Left lobe of liver (tissue), 2 donors: Measurements from ENCODE around the gene RANBP17. TPM values are rescaled to one million over a fixed set of nuclear protein-coding genes. Genes with fewer than 3 reads are reported as not detected.
A peak's percentile ranks its signal among the peaks of the same experiment; 100 is the strongest.

Experiments used
- ATAC-seq: fragments of 200-7000 bp; cut with Tn5 transposase; one replicate; pipeline ENCODE4 v1.9.1; 2020; ENCODE audit warnings: mild to moderate bottlenecking, moderate library complexity
- DNase-seq: peaks from one replicate; pipeline ENCODE4 v3.0.0-alpha.2; 2020; ENCODE audit warnings: low spot score
- total RNA-seq: library from RNA; stranded (reverse); gene quantifications from one replicate; pipeline ENCODE4 v1.2.1, GENCODE V29; 2021
- donor health status: DM: no; HTN: no; CAD: no; lungs with moderate emphysema.
- donor health status: DM: no; HTN: yes; CAD: no.

The RANBP17 gene
- total RNA-seq, 1 donor from 2014 or later: 3.0 TPM

- DNase-seq (peak; percentile 41), ATAC-seq (no peak)
Observed at GRCh38 chr5:171312129-171312974, 450.5 kb downstream of the RANBP17 start.

DNA sequence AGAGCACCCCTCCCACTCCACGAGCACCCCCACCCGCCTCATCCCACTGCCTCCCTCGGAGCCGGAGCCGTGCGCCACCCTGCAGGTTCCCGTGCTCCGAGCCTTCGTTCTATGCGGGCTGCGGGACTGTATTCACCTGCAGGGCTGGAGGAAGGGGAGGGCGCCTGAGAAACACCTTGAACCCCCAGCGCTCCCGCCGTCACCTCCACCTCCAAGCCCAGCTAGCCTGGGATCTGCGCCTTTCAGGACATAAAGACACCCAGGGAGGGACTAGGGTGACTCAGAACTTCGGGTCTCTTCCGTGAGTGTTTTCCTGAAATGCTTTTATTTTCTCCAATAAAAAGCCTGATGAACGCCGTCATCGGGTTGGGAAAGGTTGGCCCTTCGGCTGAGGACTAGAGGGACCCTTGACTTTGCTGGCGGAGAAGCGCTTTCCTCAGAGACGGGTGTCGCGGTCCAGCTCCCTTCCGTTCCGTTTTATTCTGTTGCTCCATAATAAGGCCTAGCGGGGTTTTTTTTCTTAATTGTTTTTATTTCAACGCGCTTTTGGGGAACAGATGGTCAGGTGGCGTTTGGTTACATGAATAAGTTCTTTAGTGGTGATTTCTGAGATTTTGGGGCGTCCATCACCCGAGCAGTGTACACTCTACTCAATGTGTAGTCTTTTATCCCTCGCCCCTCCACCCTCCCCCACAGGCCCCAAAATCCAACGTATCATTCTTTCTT, 451.8 kb downstream of the RANBP17 start:
- ATAC-seq (no peak), DNase-seq (peak; percentile 7)

GRCh38 chr5:171314728-171315385, 453.0 kb downstream of the RANBP17 start:
- ATAC-seq (peak; percentile 9), DNase-seq (no peak)

- no peak for DNase-seq
- no peak for ATAC-seq
Observed at GRCh38 chr5:171315386-171315891, 453.6 kb downstream of the RANBP17 start.

GRCh38 chr5:171315925-171316257, 454.1 kb downstream of the RANBP17 start:
- DNase-seq: no peak
- ATAC-seq: no peak

DNA sequence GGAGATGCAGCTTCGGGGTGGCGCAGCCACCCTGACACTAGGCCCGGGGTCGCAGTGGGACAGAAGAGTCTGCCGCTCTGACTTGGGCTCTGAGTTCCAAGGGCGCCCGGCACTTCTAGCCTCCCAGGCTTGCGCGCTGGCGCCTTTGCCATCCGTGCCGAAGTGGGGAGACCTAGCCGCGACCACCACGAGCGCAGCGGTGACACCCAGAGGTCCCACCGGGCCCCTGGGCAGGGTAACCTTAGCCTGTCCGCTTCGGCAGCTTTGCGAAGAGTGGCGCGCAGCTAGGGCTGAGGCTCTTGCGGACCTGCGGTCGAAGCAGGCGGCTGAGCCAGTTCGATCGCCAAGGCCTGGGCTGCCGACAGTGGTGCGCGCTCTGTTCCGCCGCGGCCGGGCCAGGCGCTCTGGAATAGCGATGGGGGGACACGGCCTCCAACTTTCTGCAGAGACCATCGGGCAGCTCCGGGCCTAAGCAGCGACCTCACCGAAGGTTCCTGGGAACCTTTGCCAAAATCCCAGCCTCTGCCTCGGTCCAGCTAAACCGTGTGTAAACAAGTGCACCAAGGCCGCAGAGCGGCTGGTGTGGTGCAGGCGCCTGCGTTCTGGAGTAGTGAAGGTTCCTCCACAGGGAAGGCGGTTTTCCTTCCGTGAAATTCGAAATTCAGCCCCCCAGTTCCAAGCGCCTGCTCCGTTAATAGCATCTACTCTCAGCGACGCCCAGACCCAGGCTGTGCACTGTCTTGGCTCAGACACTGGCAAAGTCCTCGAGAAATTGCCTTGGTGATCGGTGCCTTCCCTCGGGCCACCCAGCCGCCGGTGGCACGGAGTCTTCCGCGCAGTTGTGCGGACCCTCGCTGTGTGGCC, 454.7 kb downstream of the RANBP17 start:
- DNase-seq (no peak), ATAC-seq (peak; percentile 75)

GRCh38 chr5:171317230-171317629, 455.4 kb downstream of the RANBP17 start:
- DNase-seq (no peak), ATAC-seq (peak; percentile 60)

DNA sequence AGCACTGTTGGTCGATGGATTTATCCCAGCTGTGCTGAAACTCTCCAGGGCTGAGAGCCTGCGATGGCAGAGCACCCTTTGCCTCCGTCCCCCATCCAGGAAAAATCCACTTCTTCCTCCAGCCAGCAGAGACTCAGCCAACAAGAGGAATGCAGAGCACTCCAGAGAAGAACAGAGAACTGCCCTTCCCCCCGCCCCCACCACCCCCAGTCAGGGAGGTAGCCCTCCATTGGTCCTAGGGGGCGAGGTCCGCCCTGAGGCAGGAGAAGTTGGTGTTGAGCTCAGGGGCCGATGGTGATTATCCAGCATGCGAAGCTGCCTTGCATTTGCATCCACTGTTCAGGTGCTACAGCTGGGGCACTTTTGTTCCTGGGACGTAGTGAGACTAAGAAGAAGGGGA, 456.2 kb downstream of the RANBP17 start:
- no peak for ATAC-seq
- no peak for DNase-seq

GRCh38 chr5:171321447-171321846, 459.6 kb downstream of the RANBP17 start:
- ATAC-seq (no peak), DNase-seq (no peak)

GRCh38 chr5:171322527-171322926, 460.7 kb downstream of the RANBP17 start:
- ATAC-seq (no peak), DNase-seq (no peak)

DNA sequence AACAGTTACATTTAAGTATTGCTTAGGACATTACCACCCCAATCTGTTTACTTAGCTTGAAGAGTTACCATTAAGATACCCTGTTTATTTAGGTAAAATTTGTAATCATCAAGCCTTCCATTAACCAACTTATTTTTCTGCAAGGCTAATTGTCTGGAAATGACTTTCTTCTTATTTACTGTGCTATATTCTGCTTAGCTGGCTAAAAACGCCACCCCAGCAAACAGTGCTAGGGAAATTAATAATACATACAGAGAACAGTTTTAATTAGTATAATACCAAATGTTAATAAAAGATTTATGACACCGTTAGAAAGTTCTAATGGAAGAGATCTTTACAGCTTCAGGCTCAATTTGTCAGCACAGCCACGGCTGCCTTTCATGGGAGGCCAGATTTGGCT, 461.2 kb downstream of the RANBP17 start:
- ATAC-seq: no peak
- no peak for DNase-seq

- DNase-seq (no peak), ATAC-seq (no peak)
Observed at GRCh38 chr5:171323806-171324632, 462.2 kb downstream of the RANBP17 start.

DNA sequence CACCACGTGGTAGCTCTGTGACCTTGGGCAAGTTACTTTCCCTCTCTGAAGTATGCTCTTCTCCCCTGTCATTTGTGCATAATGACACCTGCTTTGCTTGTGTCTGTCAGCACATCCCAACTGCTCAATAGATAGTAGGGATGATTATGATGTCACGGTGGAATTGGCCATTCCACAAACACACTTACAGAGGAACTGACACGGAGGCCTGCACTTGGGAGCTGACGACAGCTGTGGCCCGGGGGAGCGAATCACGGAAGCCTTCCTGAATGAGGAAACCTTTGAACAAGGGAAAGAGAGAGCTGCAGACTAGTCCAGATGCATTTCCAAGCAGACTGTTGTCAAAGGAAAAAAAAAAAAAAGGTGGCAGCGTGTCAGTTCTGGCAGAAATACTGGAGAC, 468.2 kb downstream of the RANBP17 start:
- DNase-seq (no peak), ATAC-seq (no peak)

- DNase-seq: no peak
- no peak for ATAC-seq
Observed at GRCh38 chr5:171335616-171336015, 473.8 kb downstream of the RANBP17 start.

DNA sequence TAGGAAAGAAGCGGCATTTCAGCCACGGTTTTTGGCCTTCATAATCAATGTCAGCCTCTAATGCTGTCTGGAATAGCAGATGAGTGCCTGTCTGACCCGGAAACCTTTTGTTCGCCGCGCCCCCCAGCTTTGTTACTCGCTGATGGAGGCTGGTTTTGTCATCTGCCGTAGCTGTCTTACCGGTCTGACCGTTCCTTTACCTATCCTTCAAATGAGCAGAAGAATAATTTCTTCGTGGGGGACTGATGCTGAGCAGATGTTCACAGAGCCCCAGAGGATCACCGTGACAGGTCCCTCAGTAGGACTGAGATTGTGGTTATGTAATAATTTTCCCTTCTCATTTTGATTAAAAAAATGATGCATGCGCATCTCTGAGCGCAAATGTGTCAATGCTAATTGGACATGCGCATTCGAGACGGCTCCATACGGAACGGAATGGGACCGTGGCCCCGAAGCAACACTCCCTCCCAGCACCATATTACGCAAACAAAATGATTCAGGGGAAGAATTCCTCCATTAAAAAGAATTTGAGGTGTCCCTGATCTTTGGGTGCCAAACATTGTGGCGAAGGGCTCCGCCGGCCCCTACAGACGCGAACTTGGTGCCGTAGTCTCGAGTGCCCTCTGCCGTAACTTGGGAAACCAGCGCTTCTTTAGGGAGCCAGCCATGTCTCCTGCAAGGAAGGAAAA, 474.8 kb downstream of the RANBP17 start:
- ATAC-seq: peak; percentile 70
- no peak for DNase-seq

DNA sequence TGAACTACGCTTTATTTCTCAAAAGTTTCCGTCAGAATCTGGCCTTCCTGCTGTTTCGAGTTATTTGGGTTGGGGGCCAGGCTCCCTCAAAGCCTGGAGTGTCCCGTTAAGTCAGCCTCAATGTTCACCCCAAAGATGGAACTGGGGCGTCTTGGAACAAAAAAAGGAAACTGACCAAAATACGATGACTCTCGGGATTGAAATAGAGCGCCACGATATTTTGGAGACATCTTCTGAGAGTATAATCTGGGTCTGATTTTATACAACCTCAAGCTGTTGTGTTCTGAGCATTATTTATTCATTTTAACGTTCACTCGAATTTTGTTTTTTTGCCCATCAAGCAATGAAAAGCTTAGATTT, 475.4 kb downstream of the RANBP17 start:
- ATAC-seq: no peak
- no peak for DNase-seq

GRCh38 chr5:171340042-171340441, 478.2 kb downstream of the RANBP17 start:
- ATAC-seq: no peak

GRCh38 chr5:171340491-171340890, 478.7 kb downstream of the RANBP17 start:
- ATAC-seq (no peak), DNase-seq (no peak)

More at GRCh38 chr5:171340042-171340441, 478.2 kb downstream of the RANBP17 start:
- DNase-seq: no peak
